AG20443 (cell line): ENCODE results near the gene TLR9.
A peak's percentile ranks its signal among the peaks of the same experiment; 100 is the strongest.

Experiments
- DNase-seq: peaks from one replicate; pipeline ENCODE4 v3.0.0; 2012; ENCODE audit warnings: low spot score, mixed read lengths

TLR9 gene

DNA sequence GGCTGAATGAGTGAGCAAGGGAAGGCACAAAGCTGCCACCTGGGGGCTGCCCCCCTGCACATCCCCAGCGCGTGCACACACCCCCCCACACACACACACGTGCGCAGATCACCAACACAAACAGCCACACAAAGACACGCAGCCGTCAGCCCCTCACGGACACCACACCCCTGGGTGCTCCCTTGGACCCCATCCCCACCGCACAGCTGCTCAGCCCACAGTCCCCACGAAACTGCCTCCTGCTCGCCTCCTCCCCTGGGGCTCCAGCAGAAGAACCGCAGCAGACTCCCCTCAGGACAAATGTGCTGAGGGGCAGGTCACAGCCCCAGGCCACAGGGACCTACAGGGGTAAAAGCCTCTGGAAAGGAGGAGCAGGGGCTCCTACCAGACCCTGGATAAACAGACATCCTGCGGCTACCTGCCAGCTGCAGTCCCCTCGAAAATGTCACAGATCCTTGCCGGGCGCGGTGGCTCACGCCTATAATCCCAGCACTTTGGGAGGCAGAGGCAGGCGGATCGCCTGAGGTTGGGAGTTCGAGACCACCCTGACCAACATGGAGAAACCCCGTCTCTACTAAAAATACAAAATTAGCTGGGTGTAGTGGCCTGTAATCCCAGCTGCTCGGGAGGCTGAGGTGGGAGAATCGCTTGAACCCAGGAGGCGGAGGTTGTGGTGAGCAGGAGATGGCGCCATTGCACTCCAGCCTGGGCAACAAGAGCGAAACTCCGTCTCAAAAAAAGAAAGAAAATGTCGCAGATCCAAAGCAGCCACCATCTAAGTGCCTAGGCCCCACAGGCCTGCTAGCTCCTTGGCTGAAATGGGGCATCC is 7.0 kb upstream of the TLR9 start:
- DNase-seq, result no peak

DNA sequence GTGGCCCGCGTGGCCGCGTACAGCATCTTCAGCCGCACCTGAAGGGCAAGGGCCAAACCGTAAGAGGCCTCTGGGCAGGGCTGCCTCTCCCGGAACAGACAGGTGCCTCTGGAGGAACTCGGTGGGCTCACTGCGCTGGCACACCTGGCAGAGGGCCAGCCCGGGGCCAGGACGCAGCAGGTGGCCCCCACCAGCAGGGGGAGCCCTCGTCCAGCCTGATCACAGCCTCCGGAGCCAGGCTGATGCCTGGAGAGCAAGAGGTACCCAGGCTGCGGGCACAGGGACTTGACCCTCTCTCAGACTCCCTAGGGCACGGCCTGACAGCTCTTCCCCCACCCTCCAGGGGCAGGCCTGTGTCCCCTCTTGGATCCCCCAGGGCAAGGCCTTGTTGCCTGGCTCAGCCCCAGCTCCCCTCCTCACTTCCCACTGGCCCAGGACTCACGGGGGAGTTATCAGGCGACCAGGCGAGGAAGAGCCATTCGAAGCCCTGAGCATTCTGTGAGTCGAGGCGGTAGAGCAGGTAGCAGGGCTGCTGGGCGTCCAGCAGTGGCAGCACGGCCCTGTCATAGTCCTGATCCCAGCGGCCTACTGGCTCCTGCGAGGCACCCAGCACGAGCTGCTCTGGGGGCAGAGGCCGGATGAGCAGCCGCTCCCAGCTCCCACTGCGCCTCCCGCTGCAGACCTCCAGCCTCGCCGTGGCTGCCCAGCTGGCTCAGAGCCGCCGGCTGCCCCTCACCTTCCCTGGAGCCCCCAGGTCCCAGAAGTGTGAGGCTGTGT is 6.2 kb upstream of the TLR9 start:
- DNase-seq, result peak; percentile 82

- DNase-seq, result no peak
Measured at GRCh38 chr3:52230889-52231499, 5.5 kb upstream of the TLR9 start.

GRCh38 chr3:52230461-52230860 is 5.0 kb upstream of the TLR9 start:
- no peak for DNase-seq

GRCh38 chr3:52229656-52230055 is 4.2 kb upstream of the TLR9 start:
- no peak for DNase-seq

DNA sequence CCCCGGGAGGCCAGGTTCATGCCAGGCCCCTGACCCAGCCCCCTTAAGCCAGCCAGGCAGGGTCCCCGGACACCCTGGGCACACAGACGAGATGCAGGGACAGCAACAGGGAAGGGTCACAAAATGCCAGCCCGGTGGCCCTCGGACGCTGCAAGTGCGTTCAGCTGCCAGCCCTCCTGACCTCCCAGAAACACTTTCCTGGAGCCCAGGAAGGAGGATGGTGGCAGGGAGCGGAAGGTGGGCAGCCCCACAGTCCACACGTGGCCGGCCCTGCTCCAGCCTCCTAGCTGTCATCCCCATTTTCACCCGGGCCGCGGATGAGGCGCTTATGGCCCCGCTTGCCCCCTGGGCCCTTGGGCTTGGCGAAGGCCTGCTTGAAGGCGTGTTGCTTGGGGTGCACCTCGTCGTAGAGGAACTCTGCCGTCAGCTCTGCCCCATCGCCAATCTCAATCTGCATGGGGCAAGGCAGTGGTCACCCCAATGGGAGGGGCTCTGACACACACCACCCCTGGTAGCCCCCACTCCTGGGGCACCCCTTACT is 3.4 kb upstream of the TLR9 start:
- no peak for DNase-seq

- DNase-seq, result no peak
Measured at GRCh38 chr3:52228266-52228665, 2.8 kb upstream of the TLR9 start.

- no peak for DNase-seq
Measured at GRCh38 chr3:52227766-52228165, 2.3 kb upstream of the TLR9 start.

- DNase-seq, result no peak
Measured at GRCh38 chr3:52227117-52227516, 1.7 kb upstream of the TLR9 start.

- no peak for DNase-seq
Measured at GRCh38 chr3:52226229-52226817, 878 bp upstream of the TLR9 start.

DNA sequence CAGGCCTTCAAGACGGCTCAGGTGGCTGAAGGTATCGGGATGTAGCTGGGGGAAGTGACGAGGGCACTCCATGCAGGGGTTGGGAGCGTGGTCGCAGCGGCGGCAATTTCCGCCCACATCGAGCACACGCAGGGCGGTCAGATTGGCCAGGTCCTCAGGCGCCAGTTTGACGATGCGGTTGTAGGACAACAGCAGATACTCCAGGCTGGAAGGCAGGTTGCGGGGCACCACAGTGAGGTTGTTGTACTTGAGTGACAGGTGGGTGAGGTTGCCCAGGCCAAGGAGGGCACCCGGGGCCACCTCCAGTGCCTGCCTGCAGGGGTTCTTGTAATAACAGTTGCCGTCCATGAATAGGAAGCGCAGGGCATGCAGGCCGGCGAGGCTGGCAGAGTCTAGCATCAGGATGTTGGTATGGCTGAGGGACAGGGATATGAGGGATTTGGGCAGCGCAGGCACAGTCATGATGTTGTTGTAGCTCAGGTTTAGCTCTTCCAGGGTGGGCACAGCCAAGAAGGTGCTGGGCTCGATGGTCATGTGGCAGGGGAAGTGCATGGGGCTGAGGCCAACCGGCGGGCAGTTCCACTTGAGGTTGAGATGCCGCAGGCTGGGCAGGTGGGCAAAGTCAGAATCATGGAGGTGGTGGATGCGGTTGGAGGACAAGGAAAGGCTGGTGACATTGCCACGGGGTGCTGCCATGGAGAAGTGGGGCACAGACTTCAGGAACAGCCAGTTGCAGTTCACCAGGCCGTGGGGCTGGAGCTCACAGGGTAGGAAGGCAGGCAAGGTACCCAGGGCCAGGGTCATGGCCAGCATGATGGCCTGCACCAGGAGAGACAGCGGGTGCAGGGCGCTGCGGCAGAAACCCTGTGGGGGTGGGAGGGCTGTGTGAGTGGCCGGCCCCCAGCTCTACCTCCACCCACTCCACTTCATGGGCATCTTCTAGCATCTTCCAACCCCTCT is 1.7 kb downstream of the TLR9 start:
- DNase-seq, result no peak

GRCh38 chr3:52222319-52223221 is 2.9 kb downstream of the TLR9 start:
- no peak for DNase-seq

DNA sequence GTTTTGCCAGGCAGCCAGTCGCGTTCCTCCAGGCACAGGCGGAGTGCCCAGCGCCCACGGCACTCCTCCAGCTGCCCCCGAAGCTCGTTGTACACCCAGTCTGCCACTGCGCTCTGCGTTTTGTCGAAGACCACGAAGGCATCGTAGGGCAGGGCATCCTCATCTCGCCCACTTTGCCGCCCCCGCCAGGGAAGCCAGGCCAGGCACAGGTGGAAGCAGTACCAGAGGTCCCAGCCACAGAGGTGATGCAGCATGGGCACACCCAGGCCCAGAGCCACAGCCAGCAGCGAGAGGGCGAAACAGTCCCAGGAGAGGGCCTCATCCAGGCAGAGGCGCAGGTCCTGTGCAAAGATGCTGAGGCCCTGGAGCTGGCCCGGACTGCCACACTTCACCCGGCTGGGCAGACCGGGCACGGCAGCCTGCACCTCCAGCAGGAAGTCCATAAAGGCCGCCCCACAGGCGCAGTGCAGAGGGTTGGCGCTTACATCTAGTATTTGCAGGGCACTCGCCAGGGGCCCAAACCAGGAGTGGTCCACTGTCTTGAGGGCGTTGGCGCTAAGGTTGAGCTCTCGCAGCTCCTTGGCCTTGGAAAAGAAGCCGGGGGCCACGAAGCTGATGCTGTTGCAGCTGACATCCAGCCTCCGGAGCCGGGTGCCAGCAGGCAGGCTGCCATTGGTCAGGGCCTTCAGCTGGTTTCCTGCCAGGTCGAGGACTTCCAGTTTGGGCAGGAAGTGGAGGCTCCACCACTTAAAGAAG is 3.7 kb downstream of the TLR9 start:
- no peak for DNase-seq

DNA sequence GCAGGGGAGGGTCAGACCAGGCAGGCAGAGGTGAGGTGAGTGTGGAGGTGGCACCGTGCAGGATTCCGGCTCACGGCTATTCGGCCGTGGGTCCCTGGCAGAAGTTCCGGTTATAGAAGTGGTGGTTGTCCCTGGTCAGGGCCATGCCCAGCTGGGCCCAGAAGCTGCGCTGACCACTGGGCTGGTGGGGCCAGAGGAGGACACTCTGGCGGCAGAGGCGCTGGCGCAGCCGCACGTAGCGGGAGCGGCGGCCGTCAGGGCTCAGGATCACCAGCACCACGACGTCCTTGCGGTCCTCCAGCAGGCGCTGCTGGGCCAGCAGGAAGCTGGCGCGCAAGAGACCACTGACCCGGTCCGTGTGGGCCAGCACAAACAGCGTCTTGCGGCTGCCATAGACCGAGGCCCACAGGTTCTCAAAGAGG is 4.3 kb downstream of the TLR9 start:
- no peak for DNase-seq

DNA sequence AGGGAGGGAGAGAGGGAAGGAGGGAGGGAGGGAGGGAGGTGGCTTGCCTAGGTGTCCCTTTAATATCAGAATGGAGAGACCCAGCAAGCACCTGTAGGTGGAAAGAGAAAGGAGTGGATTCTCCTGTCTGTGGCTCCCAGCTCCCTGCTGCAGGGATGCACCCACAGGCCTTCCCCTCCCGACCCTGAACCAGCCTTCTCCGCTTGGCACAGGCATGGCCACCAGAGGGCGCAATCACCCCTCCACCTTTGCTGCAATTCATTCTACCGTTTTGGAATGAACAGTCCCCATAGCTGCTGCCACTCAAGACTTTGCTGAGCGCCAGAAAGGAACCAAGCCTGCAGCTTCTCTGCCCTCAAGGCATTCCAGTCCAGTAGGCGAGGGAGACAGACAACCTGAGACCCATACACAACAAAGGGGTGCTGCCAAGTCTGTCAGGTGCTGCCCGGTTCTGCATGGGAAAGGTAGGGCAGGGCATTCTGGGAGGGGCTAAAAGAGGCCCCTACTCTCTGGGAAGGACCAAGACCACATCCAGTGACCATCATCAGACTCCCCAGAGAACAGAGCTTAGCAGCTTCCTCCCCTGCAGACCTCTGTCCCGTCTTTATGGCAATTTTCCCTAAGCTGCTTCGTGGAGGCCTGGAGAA is 4.9 kb downstream of the TLR9 start:
- peak; percentile 89 for DNase-seq

- no peak for DNase-seq
Measured at GRCh38 chr3:52218937-52219650, 6.4 kb downstream of the TLR9 start.

GRCh38 chr3:52218454-52218853 is 7.0 kb downstream of the TLR9 start:
- no peak for DNase-seq

DNA sequence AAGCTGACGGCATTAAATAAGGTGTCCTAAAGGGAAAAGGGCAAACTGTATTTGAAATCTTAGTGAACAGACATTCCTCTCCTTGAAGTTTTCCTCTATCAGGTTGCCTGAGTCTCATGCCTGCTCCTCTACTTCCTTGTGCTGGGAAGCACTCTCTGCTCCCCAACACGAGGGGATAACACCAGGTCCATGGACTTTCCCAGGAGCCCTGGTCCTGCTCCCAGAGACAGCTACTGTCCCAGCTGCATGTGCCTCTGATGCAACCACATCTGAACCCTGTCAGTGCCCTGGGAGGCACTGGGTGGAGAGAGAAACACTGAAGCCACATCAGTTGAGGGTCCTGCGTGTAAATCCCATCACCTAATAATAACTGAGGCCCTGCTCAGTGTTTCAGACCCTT is 7.4 kb downstream of the TLR9 start:
- no peak for DNase-seq
